Stimulated activated CD4-positive, alpha-beta T cell treated with anti-CD3 and anti-CD28 coated beads, TNF-alpha, amount 100 ng/mL, for 4 hours (primary cell): ENCODE results near the gene TMEM25.

Source experiments
- DNase-seq, 3 experiments: peaks; one replicate each; pipeline ENCODE4 v3.0.0-alpha.2; 2020; ENCODE audit warnings: low read depth in 3 of 3

TMEM25 gene

DNA sequence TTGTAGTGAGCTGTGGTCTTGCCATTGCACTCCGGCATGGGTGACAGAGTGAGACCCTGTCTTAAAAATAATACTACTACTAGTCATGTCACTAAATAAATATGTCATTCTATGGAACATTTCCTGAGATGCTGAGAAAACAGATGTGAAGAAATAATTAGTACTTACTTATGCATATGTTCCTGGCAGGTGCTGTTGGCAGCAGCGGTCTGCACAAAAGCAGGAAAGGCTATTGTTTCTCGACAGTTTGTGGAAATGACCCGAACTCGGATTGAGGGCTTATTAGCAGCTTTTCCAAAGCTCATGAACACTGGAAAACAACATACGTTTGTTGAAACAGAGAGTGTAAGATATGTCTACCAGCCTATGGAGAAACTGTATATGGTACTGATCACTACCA is 50.1 kb downstream of the TMEM25 start:
- DNase-seq, result no peak
